ENCODE results near the gene HIGD2A.

Gene HIGD2A

DNA sequence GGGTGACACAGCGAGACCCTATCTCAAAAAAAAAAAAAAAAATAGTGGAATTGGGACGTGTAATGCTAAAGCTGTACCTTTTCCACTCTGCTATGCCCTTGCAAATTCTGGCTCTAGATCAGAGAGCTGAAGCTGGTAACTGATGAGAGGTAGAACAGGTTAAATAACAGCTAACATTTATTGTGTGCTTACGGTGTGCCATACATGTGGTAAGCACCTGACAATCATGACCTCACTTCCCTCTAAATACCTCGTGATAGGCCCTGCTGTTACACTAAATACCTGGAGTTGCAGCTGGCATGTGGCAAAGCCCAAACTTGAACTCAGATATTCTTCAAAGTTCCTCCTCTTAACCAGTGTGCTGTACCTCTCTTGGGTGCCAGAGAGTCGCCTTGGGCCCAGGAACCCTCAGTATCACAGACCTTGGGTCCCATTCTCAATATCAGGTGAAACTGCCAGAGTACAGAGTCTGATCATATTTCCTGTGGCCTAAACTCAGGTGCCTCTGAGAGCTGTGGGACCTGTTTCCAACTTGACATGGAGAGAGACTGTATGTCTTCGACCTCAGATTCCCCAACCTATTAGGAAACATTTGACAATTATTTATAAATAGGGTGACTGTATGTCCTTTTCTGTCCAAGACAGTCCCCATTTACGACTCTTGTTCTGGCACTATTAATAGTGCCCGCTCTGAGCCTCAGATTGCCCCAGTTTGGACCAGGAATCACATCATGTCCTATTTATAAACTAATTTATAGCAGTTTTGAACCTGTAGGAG, 18.4 kb upstream of the HIGD2A start:
- DNase-seq = no peak

DNA sequence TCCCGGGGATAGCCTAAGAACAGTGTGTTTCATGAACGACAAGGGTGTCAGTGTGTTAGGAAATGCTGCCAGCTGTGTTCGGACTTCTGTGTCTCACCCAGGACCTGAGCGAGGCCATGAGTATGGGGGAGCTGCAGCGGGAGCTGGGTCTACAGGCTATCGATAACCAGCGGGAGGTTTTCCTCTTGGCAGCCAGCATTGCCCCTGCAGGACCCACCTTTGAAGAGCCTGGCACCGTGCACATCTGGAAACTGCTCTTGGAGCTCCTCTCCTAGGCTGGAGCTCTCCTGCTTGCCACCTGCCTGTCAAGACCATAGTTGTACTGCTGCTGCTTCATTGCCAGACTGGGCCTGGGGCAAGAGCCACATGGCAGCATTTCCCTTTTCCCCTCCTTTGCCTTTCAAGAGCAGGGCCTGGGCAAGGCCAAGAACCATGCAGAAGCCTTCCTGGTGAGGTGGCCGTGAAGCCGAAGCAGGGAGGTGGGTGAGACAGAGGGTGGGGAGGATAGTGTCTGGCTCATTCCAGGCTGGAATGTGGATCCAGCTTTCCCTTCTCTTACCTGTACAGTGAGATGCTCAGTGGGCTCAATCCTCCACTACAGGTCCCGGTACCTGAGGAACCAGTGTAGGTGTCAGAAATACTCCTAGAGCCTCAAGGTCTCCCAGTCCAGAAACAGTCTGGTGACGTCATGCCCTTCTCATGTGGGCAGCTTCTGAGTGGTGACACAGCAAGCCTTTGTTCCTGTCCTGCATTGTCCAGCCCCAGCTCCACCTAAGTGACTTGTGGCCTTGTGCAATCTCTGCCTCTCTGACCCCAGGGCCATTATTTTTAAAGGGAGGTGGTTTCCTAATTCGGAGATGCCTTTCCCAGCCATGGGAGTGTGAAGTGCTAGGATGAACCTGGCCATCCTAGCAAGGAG, 16.7 kb upstream of the HIGD2A start:
- no peak for DNase-seq

DNA sequence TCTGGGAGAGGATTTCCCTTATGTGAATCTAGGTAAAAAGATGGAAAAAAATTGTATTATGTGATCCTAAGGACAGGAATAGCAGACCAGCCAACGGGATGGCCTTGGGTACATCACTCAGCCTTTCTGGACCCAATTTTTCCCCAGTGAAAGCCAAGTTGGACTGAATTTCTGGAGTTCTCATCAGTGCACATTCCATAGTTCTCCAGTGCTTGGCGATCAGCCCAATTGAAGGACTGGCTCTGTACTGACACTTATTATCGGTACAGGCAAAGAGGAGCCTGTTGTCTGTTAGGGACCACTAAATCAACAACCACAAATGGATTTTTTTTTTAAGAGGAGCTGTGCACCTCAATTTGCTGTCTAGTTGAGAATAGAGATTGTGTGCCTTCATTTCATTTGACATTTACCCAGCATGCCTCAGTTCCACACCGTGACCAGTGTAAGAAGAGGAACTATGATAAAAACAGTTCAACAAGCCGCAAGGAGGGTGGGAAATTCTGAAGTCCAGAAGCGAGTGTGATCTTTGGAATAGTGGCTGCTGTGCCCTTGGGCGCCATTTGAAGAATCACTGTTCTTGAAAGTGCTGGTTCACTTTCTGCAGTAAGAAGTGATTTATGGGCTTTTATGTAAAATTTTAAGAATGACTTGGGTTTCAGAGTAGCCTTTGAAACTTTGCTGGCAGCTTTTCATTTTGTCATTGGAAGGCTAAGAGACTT, 15.3 kb upstream of the HIGD2A start:
- no peak for DNase-seq

DNA sequence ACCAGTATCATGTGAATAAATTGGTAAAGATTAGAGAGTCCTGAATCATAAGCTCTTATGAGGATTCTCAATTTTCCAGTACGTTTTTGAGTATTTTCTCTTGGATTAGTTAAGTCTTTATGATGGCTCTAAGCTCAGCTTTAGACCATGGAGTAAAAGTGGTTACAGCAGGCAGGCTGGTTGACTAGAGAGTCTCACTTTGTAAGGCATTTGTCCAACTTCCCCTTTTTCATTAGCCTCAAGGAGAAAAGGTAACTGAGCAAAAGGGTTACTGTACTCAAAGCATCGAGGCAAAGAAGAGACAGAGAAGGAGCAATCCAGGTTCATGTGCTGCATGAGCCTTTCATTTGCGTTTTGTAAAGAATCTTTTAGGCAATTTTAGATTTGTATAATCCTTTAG, 8.7 kb upstream of the HIGD2A start:
- no peak for DNase-seq

DNA sequence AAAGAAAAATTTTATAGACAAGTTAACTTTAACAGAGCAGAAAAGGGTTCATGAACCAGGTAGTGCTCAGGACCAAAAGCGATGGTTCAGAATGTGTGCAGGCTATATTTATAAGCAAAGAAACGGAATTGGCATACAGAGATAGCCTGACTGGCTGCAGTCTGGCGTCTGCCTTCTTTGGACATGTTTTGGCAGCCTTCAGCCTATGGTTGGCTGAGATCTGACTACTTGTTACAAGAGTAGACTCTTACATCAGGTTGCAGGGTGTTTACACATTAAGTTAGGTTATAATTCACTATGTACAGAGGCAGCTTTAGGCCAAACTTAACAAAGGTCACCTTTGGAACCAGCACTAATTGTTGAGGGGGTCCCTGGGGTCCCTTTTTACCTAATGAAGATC, 7.1 kb upstream of the HIGD2A start:
- no peak for DNase-seq

DNA sequence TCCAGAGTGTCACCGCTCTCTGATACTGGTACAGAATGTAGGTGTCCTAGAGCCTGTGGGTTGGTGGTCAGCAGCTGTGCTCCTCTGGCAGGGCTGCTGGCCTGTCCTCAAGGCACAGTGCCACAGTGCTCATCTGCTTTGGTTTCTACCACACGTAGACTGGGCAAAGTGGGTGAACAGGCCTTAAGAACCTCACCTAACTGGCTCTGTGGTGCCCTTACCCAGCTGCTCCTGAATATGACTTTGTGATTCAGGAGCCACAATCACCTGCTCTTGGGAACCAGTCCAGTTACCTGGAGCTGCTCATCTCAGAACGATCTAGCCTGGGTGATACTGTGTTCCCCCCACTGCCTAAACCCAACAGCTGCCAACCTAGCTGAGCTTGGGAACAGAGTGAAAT, 6.6 kb upstream of the HIGD2A start:
- no peak for DNase-seq

DNA sequence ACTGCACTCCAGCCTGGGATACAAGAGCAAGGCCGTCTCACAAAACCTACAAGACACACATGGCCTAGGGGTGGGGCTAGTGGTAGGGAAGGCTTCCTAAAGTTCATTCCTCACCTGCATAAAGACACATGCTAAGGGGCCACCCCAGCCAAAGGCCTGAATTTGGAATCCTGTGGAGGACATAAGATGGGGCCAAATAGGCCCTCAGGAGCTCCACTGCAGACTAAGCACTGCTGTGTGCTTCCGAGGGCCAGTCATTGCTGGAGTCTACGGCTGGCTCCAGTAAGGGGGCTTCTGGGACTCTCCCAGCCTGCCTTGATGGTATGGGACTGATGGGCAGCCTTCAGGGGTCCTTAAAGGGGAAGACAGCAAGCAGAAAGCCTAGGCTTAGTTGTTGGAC, 5.8 kb upstream of the HIGD2A start:
- DNase-seq = no peak

DNA sequence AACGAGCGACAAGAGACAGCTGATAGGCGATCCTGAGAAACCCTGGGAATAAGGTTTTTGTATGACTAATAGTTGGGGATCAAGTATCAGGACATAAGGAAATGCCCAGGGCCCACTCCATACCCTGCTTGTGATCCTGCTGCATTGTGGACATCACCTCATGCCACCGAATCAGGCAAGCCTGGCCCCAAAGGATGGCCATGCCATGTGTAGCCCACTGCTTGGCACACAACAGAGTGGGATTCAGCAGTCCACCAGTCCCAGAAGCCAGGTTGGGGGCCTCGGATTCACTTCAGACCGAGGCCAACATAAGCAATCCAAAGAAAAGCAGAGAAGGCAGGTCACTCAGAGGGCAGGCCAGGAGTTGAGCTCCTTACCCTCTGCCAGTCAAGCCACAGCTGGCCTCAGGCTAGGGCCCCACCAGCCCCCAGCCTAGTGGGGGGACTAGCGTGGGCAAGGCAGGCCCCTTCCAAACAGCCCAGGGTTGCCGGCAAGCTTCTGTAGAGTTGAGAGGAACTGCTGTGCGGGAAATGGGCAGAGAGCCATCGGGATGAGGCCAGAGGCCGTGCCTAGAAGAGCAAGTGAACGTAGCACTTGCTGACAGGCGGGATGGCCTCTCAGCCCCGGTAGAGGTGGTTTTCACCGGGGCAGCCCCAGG, 5.2 kb upstream of the HIGD2A start:
- no peak for DNase-seq

DNA sequence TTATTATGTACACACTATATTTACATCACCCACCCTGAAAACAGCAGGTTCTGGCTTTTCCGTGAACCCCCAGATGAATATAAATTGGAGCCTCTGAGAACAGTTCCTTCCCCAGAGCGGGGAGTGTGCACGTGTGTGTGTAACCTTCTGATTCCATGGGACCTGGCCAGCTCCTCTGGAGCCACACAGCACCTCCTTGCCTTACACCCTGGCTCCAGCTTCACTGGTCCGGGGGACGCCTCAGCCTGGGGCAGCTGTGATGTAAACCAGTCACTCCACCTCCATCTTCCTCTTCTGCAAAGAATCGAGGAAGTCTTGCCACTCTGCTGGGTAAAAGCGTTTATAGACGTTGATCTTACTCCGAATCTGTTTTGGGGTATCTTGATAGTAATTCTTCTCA, 4.6 kb upstream of the HIGD2A start:
- DNase-seq = no peak

DNA sequence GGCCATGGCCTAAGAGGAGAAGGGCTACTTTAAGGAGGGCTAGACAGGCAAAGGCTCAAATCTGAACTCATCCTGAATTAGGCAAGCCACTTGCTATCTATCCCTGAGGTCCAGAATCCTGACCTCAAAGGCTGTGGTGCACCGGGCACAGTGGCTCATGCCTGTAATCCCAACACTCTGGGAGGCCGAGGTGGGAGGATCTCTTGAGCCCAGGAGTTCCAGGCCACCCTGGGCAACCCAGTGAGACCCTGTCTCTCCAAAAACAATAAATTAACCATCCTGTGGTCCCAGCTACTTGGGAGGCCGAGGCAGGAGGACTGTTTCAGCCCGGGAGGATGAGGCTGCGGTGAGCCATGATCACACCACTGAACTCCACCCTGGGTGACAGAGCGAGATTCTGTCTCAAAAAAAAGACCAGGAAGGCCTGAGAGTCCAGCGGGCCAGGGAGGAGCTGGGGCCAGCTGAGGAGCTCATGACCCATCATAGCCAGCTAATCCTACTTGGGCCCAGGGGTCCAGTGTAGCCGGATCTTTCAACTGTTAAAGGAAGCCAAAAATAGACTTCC, 4.1 kb upstream of the HIGD2A start:
- DNase-seq = no peak

DNA sequence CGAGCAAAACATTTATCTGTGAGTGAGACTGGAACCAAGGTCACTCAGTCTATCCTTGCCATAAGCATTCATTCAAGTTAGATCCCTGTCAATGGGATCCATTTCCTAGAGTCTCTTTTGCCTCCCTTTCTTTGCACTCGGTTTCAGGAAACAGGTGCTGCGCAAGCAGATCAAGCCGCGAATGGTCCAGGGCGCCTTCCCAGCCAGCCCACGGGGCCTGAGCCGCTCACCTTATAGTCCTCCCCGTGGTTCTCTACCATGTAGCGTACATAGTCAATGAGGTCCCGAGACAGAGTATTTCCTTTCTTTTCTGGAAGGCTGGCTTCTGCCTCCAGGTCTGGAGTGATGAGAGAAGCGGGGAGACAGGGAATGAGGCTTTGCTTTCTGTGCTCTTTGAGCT, 3.6 kb upstream of the HIGD2A start:
- no peak for DNase-seq

DNA sequence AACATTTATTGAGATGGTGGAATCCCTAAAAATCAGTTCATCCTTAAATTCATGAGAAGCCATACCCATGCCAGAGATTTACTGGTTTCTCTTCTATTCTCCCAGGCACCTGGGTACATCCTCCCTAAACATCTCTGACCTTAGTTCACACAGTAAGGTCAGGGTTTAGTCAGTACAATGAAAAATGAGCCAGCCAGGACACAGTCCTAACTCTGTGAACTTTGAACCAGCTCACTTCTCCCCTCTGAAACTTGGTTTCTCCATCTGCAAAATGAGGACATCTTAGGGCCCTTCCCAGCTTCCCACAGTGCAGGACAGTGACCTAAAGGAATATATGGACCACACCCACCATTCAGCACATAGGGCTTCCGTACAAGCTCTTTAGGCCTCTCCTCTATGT, 2.1 kb upstream of the HIGD2A start:
- no peak for DNase-seq

DNA sequence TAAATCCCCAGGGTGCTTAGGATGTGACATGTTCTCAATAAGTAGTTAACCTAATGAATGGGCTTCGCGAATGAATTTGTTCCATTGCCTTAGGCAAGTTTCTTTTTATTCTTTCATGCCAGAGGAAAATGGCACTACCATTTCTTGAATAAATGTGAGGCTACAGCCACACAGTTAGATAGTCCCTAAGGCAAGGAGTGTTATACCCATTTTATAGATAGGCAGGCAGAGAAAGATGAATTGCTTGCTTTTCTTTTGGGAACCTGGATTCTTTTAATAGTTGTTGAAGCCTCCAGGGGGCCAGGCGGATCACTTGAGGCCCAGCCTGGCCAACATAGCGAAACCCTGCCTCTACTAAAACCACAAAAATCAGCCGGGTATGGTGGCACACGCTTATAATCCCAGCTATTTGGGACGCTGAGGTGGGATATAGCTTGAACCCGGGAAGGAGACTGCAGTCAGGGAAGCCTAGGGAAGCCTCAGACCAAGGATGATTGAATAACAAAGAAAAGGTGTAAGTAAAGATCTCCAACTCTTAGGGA, 1.1 kb upstream of the HIGD2A start:
- DNase-seq = no peak

DNA sequence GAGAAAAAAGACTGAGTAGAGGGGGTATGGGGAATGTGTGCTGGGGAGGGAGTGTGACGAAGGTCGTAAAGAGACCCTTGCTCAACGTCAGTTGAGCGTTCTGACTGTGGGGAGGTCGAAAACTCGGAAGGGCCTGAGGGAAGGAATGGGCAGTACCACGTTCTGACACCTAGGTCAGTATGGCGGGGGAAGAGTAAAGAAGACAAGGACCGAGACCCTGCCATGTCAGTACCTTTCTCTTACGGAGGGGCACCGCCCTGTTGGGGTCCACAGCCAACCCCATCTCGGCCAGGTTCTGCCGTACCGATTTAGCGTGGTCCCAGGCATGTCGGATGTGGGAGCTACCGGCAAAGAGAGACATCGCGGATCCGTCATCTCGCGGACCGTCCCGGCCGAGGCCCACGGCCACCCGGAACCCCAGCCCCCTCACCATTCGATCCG, 528 bp upstream of the HIGD2A start:
- no peak for DNase-seq

DNA sequence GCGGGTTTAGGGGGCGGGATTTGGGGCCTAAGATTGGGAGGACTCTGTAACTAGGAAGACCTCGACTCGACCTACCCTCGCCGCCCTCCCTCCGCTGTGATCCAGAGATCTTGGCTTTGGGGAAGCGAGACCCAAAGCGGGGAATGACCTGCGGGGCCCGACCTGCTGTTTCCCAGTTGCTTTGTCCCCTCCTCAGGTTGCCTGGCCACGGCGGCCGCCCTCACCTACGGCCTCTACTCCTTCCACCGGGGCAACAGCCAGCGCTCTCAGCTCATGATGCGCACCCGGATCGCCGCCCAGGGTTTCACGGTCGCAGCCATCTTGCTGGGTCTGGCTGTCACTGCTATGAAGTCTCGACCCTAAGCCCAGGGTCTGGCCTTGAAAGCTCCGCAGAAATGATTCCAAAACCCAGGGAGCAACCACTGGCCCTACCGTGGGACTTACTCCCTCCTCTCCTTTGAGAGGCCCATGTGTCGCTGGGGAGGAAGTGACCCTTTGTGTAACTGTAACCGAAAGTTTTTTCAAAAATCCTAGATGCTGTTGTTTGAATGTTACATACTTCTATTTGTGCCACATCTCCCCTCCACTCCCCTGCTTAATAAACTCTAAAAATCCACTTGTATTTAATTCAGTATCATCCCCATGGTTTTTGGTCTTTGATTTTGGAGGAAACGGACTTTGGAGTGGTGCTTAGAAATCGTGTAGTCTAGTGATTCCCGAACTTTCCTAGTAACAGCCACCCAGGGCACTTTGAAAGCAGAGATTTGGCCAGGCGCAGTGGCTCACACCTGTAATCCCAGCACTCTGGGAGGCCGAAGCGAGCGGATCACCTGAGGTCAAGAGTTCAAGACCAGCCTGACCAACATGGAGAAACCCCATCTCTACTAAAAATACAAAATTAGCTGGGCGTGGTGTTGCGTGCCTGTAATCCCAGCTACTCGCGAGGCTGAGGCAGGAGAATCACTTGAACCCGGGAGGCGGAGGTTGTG, 878 bp downstream of the HIGD2A start:
- no peak for DNase-seq

DNA sequence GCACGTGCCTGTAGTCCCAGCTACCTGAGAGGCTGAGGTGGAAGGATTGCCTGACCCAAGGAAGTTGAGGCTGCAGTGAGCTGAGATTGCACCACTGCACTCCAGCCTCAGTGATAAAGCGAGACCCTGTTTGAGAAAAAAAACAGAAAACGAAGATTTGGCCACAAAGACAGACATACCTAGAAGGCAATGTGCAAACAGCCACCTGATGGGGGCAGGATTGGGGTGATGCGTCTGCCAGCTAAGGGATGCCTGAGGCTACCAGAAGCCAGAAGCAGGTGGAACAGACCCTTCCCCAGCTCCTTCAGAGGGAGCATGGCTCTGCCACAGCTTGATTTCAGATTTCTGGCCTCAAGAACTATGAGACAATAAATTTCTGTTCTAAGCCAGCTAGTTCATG, 2.9 kb downstream of the HIGD2A start:
- no peak for DNase-seq

DNA sequence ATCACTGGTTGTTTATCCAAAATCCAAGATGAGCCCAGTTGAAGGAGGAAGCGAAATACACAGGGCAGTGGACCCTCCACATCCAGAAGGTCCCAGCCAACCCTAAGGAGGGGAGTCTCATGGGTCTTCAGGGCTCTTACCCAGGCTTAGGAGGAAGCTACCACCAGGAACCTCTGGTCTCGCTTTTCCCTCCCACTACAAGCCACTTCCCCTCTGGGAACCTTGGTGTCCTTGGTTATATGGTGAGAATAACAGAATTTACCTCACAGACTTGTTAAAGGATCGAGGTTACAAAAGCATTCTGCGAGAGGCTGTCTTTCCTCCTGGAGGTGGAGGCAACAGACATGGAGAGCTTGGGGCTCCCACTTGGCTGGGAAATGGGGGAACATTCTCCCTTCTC, 3.4 kb downstream of the HIGD2A start:
- DNase-seq = no peak

DNA sequence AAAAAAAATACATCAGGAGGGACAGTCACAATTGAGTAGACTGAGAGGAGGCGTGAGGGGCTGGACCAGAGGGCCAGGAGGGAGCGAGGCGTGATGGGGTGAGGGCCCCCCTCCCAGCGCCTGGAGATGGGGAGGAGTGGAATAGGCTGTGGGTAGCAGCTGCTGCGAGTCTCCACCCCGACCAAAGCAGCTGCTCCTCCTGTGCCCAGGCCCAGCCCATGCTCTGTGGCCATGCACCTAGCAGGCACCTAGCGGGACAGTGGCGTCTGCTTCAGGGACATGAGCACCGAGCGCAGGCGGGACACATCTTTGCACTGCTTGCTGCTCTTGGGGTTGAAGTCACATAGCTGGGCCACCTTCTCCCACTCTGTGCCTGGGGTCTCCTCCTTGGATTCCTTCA, 4.0 kb downstream of the HIGD2A start:
- no peak for DNase-seq

DNA sequence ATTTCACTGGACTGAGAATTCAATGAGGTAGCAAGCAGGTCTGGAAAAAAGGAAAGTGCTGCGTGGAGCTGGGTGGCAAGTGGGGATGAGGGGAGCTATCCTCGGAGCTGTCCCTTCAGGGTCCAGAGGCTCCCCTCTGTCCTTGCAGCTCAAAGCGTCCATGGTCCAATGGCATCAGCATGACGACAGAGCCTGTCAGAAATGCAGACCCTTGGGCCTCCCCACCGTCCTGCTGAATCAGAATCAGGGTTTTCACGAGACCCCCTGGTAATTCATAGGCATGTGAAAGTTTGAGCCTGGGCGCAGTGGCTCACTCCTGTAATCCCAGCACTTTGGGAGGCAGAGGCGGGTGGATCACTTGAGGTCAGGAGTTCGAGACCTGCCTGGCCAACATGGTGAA, 5.5 kb downstream of the HIGD2A start:
- no peak for DNase-seq

DNA sequence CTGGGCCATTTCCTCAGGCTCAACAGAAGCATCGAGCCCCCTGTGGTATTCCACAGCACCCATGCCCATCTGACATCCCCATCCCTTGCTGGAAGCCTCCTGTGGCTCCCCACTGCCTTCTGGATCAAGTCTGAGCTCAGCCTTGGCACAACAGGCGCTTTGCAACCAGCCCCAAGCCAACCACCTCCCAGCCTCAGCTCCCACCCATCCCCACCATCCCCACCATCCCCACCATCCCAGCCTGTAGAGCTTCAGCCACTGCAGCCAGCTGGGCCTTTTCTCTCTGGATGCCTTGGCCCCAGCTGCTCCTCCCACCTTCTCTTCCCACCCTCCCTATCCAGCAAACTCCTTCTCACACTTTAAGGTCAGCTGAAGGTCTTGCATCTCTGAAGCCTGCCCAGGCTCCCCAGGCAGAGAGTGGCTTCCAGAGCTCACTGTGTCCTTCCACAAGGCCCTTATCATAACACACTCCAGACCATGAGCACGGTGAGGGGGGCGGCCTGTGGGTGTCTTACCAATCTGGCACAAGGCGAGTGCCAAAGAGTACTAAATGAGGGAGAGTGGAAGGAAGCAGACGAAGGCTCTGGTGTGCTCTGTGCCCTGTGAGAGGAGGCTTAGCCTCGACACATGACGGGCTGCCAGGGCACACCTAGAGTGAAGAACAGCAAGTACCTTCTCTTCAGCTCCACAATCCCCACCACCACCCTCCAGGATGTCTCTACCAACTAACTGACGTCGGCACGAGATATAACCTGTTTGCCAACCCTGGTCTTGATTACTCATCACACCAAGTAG, 6.5 kb downstream of the HIGD2A start:
- DNase-seq = no peak
